OCI-M1 (cell line): ENCODE measurements around the gene PMIS2.
"Not testable (repeated sequence)": the region's sequence is repeated elsewhere in the genome, so short reads cannot be mapped to it uniquely, and the experiment has no call there.

ENCODE experiments used
- DNase-seq: peaks from one replicate; lab custom pipeline; 2025; lab: John Stamatoyannopoulos, UW

PMIS2 gene

DNA sequence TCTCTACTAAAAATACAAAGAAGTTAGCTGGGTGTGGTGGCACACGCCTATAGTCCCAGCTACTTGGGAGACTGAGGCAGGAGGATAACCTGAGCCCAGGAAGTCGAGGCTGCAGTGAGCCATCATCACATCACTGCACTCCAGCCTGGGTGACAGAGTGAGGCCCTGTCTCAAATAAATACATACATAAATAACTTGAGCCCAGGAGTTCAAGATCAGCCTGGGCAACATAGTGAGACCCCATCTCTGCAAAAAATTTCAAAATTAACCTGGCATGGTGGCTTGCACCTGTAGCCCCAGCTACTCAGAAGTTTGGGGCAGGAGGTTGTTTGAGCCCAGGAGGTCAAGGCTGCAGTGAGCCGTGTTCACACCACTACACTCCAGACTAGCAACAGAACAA is 9.1 kb downstream of the PMIS2 start:
- DNase-seq, result not testable (repeated sequence)

DNA sequence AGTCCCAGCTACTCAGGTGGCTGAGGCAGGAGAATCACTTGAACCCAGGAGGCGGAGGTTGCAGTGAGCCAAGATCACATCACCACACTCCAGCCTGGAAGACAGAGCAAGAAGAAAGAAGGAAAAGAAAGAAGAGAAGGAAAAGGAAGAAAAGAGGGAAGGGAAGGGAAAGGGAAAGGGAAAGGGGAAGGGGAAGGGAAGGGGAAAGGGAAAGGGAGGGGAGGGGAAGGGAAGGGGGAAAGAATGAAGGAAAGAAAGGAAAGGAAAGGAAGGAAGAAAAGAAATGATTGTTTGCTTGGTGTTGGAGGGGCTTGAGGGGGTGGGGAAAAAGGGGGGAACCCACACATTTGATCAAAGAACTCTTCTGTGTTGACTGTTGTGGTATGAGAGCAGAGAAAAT is 10.0 kb downstream of the PMIS2 start:
- no peak for DNase-seq

DNA sequence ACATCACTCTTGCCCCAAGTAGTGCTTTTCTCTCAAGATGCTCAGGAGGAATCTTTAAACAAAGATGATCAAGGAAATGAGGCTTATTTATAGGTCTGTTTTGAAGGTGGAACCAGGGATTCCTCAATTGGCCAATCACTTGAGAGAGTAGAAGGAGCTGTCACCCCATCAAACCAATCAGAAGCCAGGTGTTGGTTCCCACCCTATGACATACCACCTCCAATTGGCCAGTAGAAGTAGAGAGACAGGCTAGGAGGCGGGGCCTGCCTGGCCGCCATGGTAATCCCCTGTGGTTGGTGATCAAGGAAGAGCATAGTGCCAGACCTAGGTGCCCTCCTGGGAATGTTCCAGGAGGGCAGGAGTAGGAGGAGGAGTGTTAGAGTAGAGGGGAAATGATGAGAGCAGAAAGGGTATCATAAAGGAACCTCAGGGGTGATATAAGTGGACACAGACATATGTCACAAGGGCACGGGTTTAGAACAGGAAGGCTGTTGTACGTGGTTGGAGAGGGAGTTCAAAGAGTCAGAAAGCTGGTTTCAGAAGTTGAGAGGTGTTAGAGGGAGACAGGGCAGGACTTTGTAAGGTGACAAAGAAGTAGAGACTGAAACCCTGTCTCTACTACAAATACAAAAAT is 10.5 kb downstream of the PMIS2 start:
- DNase-seq, result peak; percentile 16

DNA sequence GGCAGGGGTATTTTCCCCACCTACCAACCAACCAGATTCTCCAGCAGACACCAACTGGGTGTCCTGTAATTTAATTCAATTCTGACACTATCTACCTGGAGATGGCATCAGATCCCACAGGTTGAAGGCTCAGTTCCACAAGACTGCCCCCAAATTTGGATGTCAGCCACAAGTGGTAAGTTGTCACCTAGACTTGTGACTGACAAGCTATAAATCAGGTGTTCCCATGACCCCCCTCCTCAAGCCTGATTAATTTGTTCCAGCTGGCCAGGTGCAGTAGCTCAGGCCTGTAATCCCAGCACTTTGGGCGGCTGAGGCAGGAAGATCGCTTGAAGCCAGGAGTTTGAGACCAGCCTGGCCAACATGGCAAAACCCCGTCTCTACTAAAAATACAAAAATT is 16.0 kb downstream of the PMIS2 start:
- no peak for DNase-seq

DNA sequence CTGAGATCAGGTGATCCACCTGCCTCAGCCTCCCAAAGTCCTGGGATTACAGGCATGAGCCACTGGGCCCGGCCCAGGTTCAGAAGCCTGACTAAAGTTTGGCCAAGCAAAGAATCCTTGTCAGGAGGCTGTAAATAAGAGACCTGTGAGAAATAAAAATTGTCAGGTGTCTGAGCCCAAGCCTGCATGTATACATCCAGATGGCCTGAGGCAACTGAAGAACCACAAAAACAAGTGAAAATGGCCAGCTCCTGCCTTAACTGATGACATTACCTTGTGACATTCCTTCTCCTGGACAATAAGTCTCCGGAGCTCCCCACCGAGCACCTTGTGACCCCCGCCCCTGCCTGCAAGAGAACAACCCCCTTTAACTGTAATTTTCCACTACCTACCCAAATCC is 18.5 kb downstream of the PMIS2 start:
- not testable (repeated sequence) for DNase-seq

DNA sequence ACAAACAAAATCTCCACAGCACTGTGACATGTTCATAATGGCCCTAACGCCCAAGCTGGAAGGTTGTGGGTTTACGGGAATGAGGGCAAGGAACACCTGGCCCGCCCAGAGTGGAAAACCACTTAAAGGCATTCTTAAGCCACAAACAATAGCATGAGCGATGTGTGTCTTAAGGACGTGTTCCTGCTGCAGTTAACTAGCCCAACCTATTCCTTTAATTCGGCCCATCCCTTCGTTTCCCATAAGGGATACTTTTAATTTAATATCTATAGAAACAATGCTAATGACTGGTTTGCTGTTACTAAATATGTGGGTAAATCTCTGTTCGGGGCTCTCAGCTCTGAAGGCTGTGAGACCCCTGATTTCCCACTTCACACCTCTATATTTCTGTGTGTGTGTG is 21.2 kb downstream of the PMIS2 start:
- peak; percentile 4 for DNase-seq

DNA sequence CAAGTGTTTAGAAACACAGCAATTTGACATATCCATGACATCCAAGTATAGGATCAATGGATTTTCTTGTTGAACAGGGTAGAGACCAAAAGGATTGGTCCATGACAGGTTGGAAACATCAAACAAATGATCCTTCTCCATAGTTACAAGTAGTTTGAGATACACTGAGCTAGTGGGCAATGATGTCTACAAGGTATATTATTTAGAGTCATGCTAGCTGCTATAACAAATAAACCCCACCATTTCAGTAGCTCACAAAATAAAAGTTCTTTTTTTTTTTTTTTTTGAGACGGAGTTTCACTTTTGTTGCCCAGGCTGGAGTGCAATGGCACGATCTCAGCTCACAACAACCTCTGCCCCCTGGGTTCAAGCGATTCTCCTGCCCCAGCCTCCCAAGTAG is 21.7 kb downstream of the PMIS2 start:
- no peak for DNase-seq

DNA sequence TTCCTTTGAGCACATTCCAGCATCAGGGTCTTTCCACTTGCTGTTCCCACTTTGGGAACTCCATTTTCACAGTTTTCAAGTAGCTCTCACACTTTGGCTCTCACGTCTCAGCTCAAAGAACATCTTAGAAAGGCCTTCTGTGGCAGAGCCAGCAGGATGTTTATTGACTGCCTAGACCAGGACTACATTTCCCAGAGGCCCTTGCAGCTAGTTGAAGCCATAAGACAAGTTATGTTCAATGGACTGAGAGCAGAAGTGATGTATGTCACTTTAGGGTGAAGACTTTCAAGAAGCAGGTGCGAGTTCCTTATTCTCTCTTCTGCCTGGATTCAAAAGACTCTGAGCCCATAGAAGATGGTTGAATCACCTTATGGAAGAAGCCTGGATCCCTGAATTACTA is 22.3 kb downstream of the PMIS2 start:
- peak; percentile 13 for DNase-seq

DNA sequence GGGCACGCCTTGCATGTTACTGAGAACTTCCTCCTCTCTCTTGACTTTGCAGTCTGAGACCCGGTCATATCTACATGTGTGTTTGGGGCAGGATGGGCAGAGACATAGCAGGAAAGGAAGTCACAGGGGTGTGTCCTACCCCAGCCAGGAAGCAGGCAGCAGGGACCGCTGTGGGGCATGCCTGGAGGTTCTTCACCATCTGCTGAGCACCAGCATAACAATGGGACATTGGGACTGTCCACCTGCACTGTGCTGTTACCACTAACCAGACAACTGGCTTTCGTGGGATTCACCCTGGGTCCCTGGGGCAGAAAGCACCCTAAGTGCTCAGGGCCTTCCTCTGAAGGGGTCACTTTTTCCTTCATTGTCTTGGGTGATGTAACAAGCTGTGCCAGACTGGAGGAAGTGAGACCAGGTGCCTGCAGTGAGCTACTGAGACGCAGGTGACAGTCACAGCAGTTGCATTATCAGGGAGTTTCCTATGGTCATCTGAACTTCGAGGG is 23.9 kb downstream of the PMIS2 start:
- DNase-seq, result peak; percentile 11

DNA sequence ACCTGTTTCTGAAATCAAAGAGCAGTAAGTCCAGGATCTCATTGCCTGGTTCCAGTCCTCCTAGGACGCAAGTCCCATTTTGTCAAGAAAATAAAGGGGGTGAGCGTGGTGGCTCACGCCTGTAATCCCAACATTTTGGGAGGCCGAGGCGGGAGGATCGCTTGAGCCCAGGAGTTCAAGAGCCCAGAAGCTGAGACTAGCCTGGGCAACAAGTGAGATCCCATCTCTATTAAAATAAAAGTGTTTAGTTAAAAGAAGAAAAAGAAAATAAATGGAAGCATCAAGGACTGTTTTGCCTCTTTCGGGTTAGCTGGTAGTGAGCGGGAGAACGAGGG is 26.2 kb downstream of the PMIS2 start:
- DNase-seq, result no peak

DNA sequence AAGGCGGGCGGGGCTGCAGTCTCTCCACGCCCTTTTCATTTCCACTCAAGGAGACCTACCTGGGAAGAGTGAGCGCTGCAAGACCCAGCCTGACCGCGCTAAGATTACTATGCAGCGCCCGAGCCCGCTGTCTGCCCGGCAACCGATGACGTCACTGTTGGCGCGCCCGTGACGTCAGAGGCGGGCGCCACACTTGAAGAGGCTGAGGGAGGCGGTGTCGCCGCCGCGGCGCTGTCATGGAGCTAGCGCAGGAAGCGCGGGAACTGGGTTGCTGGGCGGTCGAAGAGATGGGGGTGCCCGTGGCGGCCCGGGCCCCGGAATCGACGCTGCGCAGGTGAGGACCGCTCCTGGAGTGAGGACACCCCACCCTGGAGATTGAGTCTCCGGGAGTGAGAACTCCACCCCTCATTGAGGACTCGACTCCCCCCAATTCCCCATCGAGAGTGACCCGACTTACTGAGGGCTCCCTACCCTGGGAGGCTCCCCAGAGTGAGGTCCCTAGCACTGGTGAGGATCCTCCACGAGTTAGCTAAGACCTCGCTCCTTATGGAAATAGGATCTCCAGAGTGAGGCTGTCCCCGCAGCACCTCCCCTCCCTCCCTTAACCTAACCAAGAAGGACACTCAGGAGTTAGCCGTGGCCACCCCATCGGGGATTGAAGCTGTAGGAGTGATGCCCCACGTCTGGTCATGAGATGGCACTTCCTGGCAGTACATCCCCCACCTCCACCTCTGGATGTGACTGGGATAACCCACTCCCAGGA is 26.8 kb downstream of the PMIS2 start, which contains the start of gene HAUS5:
Gene HAUS5 (plus strand): TSS at position 177 of the 763 bp plus-strand sequence. CDS start 60 bp downstream, at position 237.
- peak; percentile 98 for DNase-seq

DNA sequence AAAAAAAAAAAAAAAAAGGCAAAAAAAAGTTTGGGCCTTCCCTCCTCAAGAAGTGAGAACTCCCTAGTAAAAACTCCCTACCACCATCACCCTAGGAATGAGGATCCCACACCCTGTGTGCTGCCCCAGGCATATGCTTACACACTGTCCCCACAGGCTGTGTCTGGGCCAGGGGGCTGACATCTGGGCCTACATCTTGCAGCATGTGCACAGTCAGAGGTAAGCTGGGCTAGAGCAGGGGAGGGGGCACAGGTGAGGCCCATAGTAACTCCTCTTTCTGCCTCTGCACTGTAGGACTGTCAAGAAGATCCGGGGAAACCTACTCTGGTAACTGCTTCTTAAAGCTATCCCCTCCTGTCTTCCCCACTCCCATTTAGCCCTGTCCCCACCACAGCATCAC is 27.6 kb downstream of the PMIS2 start:
- no peak for DNase-seq

DNA sequence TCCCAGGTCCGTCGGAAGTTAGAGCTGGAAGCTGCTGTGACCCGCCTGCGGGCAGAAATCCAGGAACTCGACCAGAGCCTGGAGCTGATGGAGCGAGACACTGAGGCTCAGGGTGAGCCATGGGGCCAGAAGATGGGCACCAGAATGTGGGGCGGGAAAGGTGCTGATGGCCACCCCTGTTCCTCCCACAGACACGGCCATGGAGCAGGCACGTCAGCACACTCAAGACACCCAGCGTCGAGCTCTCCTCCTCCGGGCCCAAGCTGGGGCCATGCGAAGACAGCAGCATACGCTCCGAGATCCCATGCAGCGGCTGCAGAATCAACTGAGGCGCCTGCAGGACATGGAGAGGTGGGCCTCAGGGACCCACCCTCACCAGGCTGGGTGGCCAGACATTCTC is 29.1 kb downstream of the PMIS2 start:
- no peak for DNase-seq

DNA sequence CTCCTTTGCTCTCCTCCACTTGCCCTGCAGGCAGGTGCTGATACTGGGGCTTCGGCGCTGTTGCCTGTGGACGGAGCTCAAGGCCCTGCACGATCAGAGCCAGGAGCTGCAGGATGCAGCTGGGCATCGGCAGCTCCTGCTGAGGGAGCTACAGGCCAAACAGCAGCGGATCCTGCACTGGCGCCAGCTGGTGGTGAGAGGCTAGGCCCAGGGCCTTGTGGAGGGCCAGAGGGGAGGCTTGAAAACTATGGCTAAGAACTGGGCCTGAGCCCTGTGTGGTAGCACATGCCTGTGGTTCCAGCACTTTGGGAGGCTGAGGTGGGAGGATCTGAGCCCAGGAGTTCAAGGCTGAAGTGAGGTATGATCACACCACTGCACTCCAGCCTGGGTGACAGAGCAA is 32.9 kb downstream of the PMIS2 start:
- DNase-seq, result no peak

DNA sequence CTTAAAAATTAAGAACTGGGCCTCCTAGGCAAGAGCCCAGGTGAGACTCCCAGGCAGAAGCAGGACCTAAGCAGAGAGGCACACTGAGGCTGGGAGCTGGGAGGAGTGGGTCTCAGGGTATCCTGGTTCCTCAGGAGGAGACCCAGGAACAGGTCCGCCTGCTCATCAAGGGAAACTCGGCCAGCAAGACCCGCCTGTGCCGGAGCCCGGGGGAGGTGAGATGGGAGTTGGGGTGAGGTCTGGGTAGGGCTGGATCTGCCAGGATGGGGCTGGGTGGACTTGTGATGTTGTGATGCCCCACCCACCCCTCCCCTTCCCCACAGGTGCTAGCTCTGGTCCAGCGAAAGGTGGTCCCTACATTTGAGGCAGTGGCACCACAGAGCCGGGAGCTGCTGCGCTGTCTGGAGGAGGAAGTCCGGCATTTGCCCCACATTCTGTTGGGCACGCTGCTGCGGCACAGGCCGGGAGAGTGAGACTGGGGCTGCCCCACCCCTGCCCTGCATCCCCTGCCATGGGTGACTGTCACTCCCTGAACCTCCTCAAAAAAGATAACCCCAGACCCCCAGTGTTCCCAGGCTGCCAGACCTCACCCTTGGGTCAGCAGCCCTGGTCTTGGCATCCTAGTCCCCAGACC is 33.4 kb downstream of the PMIS2 start:
- no peak for DNase-seq

DNA sequence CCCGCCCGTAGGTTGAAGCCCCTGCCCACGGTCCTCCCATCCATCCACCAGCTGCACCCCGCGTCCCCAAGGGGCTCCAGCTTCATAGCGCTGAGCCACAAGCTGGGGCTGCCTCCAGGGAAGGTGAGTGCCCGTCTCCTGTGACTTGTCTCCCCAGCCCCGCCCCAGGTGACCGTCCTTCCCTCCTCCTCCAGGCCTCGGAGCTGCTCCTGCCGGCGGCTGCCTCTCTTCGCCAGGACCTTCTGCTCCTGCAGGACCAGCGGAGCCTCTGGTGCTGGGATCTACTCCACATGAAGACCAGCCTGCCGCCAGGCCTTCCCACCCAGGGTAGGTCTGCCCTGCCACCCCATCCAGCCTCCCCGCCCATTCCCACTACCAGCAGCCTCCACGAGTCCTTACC is 34.0 kb downstream of the PMIS2 start:
- DNase-seq, result no peak

DNA sequence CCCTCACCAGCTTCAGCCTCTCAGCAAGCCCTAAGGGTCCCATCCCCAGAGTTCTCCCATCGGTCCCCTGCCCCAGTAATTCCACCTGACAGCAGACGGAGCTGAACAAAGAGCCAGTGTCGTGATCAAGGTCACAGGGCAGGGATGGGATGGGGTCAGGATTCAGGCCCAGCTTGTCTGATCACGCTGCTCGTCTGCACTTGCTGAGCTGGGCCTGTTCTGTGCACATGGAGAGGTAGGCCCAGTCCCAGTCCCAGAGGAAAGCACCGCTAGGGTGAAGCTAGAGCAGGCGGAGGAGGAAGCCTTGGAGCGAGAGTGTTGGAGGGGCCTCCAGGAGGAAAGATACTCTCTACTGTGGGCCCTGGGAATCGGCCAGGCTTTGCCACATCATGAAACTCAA is 35.7 kb downstream of the PMIS2 start:
- no peak for DNase-seq

DNA sequence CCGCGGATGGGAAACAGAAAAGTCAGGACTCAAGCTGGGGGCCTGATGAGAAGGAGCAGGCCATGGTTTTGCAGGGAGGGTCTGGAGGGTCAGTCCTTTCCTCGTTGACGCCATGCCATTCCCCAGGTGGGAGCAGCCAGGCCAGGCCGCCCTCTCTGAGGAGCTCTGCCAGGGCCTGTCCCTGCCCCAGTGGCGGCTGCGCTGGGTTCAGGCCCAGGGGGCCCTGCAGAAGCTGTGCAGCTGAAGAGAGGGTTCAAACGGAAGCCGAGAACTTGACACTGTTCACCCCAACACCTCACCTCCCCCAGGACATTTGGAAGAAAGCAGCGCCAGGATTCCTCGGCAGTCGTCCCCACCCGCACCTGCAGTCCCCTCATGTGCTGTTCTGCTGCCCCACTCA is 36.8 kb downstream of the PMIS2 start:
- DNase-seq, result no peak

DNA sequence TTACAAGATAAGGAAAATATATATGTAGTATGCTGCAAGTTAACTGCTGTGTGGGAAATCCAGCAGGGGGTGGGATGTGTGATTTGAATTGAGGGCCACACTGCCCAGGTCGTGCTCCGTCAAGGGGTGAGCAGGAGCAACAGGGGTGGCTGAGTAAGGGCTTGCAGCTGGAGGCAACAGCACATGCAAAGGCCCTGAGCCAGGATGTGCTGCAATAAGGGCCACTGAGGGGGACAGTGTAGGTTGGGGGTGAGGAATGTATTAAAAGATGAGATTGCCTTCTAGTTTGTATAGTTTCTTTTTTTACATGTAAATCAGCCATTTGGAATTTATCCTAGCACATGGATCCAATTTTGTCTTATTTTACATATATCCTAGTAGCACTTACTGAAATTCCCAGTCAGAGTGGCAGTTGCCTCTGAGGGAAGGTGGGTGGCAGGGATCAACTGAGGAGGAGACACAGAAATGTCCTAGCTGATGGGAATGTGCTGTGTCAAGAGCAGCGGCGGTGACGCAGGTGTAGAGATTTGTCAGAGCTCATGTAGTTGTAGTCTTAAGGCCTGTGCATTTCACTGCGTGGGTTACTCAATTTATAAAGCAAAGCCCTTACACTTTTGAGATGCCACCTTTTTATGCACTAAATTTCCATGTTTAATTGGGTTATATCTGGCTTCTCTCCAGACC is 37.5 kb downstream of the PMIS2 start:
- DNase-seq, result no peak

DNA sequence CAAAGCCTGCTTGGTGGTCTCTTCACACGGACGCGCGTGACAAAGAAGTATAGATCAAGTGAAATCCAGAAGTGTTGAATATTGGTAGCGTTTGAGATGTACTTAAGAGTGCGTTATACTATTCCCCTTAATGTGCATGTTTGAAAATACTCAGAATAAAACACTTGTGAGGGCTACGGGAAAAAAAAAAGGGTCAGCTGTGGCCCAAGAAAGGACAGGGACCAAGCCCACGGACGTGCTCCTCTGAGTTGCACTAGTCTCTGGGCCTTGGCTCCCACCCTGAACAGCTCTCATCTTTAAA is 42.2 kb downstream of the PMIS2 start:
- no peak for DNase-seq

DNA sequence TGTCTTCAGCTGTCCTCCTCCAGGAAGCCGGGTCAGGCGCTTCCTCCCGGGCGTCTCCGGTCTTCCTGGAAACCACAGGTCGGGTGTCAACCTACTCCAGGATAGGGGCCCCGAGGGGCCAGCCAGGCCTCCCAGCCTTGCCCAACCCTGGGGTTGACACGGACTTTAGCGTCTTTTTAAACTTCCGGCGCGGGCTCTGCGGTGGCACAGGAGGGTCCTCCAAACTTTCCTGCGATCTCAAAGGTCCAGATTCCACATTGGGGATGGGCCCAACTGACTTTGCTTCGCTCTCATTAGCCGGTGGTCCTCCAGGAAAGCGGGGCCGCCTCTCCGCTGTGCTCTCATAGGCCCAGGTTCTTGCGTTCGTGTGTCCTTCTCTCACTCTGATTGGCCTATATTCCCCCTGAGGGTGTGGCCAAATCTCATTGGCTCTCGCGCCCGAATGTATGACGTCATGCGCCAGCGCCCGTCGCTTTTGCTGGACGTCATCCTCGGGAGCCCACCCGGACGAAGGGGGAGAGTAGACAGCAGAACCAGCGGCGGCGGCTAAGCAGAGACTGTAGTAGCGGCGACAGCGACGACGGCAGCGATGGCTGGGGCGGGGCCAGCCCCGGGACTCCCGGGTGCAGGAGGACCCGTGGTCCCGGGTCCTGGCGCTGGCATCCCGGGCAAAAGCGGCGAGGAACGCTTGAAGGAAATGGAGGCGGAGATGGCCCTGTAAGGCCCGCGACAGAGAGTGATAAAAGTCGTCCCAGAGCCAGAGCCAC is 42.8 kb downstream of the PMIS2 start, which contains the start of gene RBM42:
Gene RBM42 (plus strand): TSS at position 472 of the 767 bp plus-strand sequence. CDS start 118 bp downstream, at position 590.
- peak; percentile 100 for DNase-seq

DNA sequence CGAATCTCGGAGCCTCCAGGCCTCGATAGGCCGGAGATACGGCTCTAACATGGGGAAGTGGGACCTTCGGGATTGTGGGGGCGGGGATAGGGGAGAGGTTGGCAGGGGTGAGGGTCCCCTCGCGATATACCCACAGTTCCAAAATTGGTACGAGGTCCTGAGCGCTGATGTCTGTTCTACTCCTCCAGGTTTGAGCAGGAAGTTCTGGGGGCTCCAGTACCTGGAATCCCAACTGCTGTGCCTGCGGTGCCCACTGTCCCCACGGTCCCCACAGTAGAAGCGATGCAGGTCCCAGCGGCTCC is 43.3 kb downstream of the PMIS2 start:
- no peak for DNase-seq
